H1 (cell line): ENCODE results near the gene TNP1.

Experiments used
- CHD7 ChIP-seq: fragments of 300-600 bp; sonication (generic); IDR thresholded peaks from 2 replicates; pipeline ENCODE4 v1.7.1; 2012; ENCODE audit warnings: low read length, moderate library complexity, mild to moderate bottlenecking, inconsistent platforms; ENCODE audit not compliant: insufficient replicate concordance
- CTCF ChIP-seq, 3 experiments: IDR thresholded peaks; 1 replicate in 2 of 3; 2 replicates in 1 of 3; pipeline versions ENCODE4 v1.5.1 to v1.6.1; 2011; ENCODE audit warnings: low read length in 3 of 3, mild to moderate bottlenecking in 3 of 3, inconsistent platforms in 2 of 3, low read depth in 1 of 3, moderate library complexity in 1 of 3; ENCODE audit not compliant: insufficient read depth in 1 of 3; ENCODE audit errors: control extremely low read depth in 1 of 3
- EP300 ChIP-seq, 2 experiments: IDR thresholded peaks; 1 replicate in 1 of 2; 2 replicates in 1 of 2; pipeline ENCODE4 v1.6.1; 2011 to 2012; ENCODE audit warnings: low read depth in 2 of 2, low read length in 2 of 2, mild to moderate bottlenecking in 2 of 2, borderline replicate concordance in 1 of 2, inconsistent platforms in 1 of 2, moderate library complexity in 1 of 2
- HDAC2 ChIP-seq, 2 experiments: fragments of 300-600 bp in 1 of 2; sonication (generic) in 1 of 2; IDR thresholded peaks; 2 replicates each; pipeline ENCODE4 v1.6.1; 2011 to 2012; ENCODE audit warnings: low read depth in 2 of 2, low read length in 2 of 2, mild to moderate bottlenecking in 2 of 2, moderate library complexity in 2 of 2, borderline replicate concordance in 1 of 2, inconsistent platforms in 1 of 2
- JUND ChIP-seq: IDR thresholded peaks from 2 replicates; pipeline ENCODE4 v1.6.1; 2011; ENCODE audit warnings: mild to moderate bottlenecking, improper control_type of control experiment, low read length
- NRF1 ChIP-seq: IDR thresholded peaks from 2 replicates; pipeline ENCODE4 v1.6.1; 2011; ENCODE audit warnings: mild to moderate bottlenecking, low read depth, low read length, improper control_type of control experiment
- POLR2A ChIP-seq, 2 experiments: IDR thresholded peaks; 1 replicate in 1 of 2; 2 replicates in 1 of 2; pipeline ENCODE4 v1.6.1; 2011; ENCODE audit warnings: low read depth in 2 of 2, low read length in 2 of 2, mild to moderate bottlenecking in 2 of 2; ENCODE audit errors: control extremely low read depth in 1 of 2
- POLR2AphosphoS5 ChIP-seq: IDR thresholded peaks from 2 replicates; pipeline ENCODE4 v1.6.1; 2011; ENCODE audit warnings: low read depth, low read length
- RAD21 ChIP-seq, 2 experiments: IDR thresholded peaks in 1 of 2; conservative IDR thresholded peaks in 1 of 2; 2 replicates each; pipeline ENCODE4 v1.6.1; 2011; ENCODE audit warnings: low read depth in 2 of 2, low read length in 2 of 2, improper control_type of control experiment in 1 of 2, inconsistent platforms in 1 of 2, mild to moderate bottlenecking in 1 of 2, moderate library complexity in 1 of 2
- TAF1 ChIP-seq: IDR thresholded peaks from 2 replicates; pipeline ENCODE4 v1.6.1; 2011; ENCODE audit warnings: mild to moderate bottlenecking, low read depth, low read length
- TBP ChIP-seq: IDR thresholded peaks from 2 replicates; pipeline ENCODE4 v1.6.1; 2011; ENCODE audit warnings: low read depth, low read length, improper control_type of control experiment
- TCF12 ChIP-seq: IDR thresholded peaks from 2 replicates; pipeline ENCODE4 v1.6.1; 2011; ENCODE audit warnings: low read depth, mild to moderate bottlenecking, low read length
- USF2 ChIP-seq: IDR thresholded peaks from 2 replicates; pipeline ENCODE4 v1.6.1; 2011; ENCODE audit warnings: low read length, improper control_type of control experiment
- YY1 ChIP-seq: IDR thresholded peaks from 2 replicates; pipeline ENCODE4 v1.6.1; 2011; ENCODE audit warnings: low read depth, mild to moderate bottlenecking, low read length

- TF ChIP-seq TCF12 (no peak), POLR2A (IDR thresholded peaks at IDR 0.05; ENCODE audit: control extremely low read depth in 1 of 2, low read depth in 2 of 2, low read length in 2 of 2) (no peak), HDAC2 (IDR thresholded peaks at IDR 0.05; ENCODE audit: borderline replicate concordance in 1 of 2, low read depth in 2 of 2, low read length in 2 of 2) (no peak), CTCF (IDR thresholded peaks at IDR 0.05; ENCODE audit: control extremely low read depth in 1 of 3, insufficient read depth in 1 of 3, low read depth in 1 of 3, low read length in 3 of 3) (no peak), TBP (no peak), RAD21 (IDR thresholded peaks at IDR 0.05 in 1 of 2, conservative IDR thresholded peaks at IDR 0.05 in 1 of 2; ENCODE audit: low read depth in 2 of 2, low read length in 2 of 2) (no peak), JUND (no peak), YY1 (no peak), EP300 (IDR thresholded peaks at IDR 0.05; ENCODE audit: borderline replicate concordance in 1 of 2, low read depth in 2 of 2, low read length in 2 of 2) (no peak), NRF1 (no peak), USF2 (no peak), CHD7 (no peak), POLR2AphosphoS5 (no peak), TAF1 (no peak)
Measured at GRCh38 chr2:216865658-216866057, 5.8 kb upstream of the TNP1 start.
